Fibroblast of the aortic adventitia (primary cell): ENCODE measurements around the gene EXOC4. TPM values are rescaled to one million over a fixed set of nuclear protein-coding genes. Genes with fewer than 3 reads are reported as not detected.

Experiments used
- DNase-seq: peaks from one replicate; pipeline ENCODE4 v3.0.0-alpha.2; 2010; ENCODE audit warnings: low read depth
- H3K4me3 ChIP-seq: 2 replicates; pipeline ENCODE4 v1.5.1; 2011; ENCODE audit warnings: low read depth, mild to moderate bottlenecking, control low read depth, low read length, moderate library complexity
- total RNA-seq: library from RNA; depleted of rRNA; stranded (reverse); fragments of >200 nt; gene quantifications from 2 replicates; pipeline ENCODE4 v1.2.3, GENCODE V29; 2012; ENCODE audit warnings: low replicate concordance
- TF ChIP-seq, protein P1 (sequence below): IDR thresholded peaks from 2 replicates; pipeline ENCODE4 v1.5.1; 2011; ENCODE audit warnings: mild to moderate bottlenecking, low read length, control low read depth, inconsistent platforms; ENCODE audit not compliant: insufficient read depth

Gene EXOC4
- total RNA-seq, 1 donor: 105 TPM

DNA sequence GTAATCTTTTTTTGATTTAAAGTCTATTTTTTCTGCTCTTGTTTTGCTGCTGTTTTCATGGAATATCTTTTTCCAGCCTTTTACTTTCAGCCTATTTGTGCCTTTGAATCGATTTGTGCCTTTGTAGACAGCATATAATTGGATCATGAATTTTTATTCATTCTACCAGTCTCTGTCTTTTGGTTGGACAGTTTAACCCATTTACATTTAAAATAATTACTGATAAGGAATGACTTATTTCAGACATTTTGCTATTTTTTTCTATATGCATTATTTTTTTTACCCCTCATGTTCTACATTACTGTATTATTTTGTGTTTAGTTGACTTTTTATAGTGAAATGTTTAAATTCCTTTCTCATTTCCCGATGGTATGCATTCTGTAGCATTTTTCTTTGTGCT lies 99.6 kb downstream of the EXOC4 start:
- no peak for DNase-seq
- TF ChIP-seq, protein P1, sequence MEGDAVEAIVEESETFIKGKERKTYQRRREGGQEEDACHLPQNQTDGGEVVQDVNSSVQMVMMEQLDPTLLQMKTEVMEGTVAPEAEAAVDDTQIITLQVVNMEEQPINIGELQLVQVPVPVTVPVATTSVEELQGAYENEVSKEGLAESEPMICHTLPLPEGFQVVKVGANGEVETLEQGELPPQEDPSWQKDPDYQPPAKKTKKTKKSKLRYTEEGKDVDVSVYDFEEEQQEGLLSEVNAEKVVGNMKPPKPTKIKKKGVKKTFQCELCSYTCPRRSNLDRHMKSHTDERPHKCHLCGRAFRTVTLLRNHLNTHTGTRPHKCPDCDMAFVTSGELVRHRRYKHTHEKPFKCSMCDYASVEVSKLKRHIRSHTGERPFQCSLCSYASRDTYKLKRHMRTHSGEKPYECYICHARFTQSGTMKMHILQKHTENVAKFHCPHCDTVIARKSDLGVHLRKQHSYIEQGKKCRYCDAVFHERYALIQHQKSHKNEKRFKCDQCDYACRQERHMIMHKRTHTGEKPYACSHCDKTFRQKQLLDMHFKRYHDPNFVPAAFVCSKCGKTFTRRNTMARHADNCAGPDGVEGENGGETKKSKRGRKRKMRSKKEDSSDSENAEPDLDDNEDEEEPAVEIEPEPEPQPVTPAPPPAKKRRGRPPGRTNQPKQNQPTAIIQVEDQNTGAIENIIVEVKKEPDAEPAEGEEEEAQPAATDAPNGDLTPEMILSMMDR: no peak
- no peak overlapping the region for H3K4me3 ChIP-seq

DNA sequence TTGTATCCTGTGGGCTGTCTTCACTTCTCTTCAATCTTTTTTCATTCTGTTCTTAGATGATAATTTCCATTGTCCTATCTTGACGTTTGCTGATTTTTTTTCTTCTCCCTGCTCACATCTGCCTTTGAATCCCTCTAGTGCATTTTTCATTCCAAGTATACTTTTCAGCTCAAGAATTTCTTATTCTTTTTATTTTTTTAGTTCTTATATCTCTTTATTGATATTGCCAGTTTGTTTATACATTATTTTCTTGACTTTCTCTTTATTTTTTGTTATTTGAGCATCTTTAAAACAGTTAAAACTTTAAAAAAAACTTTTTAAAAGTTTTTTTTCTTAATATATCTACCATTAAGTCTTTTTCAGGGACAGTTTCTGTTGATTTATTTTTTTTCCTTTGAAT lies 100.9 kb downstream of the EXOC4 start:
- no peak for DNase-seq
- TF ChIP-seq, protein P1: no peak
- H3K4me3 ChIP-seq: no peak overlapping the region

DNA sequence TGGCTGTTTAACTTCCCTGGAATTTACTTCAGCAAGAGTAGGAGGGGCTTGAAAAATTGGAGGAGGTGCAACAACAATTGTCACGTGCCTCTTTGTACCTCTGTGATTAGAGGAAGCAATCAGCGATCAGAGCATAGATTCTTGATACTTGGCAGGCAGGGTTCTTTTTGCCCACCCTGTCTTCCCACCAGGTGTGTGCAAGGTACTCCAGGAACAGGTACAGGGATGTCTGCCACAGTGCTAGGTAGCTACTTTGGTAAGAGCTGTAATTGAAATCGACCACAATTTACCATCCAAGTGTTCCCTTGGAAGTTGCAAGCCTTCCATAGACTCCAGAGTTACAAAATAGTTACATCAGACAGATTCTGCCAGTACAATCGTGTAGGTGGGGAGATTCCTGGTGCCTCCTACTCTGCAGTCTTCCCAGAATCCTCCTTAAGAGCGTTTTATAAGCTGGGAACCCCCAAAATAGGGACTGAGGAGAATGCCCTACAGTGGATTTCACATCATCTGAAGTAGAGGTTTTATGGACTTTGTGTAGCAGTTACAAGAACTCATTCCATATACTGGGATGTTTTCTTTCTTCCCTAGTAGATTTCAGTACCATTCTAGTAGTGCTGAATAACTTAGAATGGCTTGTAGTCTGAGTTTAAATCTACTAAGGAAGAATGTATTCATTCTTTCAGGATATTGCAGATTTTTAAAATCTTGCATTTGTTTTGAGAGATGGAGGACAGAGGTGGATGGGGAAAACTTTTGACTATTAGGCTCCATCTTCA lies 101.9 kb downstream of the EXOC4 start:
- DNase-seq: peak; percentile 70
- no peak overlapping the region for H3K4me3 ChIP-seq

DNA sequence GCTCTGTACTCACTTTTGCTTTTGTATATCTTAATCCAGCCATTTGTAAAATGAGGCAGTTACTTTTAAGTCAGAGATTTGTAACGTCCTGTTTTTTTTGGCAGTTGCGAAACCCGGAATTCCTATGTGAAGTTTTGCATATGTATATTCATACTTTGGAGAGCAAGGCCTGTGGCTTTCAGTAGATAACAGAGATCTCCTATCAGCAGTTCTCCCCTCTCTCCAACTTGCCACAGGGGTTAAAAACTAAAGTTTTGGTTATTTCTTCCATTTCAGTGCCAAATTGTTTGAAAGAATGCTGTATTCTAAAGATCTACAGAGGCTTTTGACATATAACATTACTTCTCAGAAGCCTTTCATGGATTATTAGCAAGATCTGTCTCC lies 102.4 kb downstream of the EXOC4 start:
- DNase-seq: peak; percentile 93
- TF ChIP-seq, protein P1: no peak
- no peak overlapping the region for H3K4me3 ChIP-seq

More for the DNA sequence above, 101.9 kb downstream of the EXOC4 start:
- TF ChIP-seq, protein P1: no peak

DNA sequence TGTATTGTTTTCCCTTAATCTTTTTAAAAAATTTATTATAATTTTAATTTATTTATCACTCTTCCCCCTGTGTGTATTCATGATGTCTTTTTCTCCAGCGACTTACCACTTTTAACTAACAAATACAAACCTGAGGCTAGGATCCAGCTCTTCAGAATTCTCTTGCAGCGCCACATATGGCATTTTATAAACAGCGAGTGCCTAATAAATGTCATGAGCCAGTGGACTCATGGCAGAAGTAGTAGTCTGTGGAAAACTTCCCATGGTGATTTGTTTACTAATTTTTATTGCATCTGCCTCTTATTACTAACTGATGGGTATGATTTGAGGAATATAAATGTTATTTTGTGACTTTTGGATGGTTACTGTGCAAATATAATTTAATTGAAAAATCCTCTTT lies 102.9 kb downstream of the EXOC4 start:
- DNase-seq: no peak
- TF ChIP-seq, protein P1: no peak
- no peak overlapping the region for H3K4me3 ChIP-seq

DNA sequence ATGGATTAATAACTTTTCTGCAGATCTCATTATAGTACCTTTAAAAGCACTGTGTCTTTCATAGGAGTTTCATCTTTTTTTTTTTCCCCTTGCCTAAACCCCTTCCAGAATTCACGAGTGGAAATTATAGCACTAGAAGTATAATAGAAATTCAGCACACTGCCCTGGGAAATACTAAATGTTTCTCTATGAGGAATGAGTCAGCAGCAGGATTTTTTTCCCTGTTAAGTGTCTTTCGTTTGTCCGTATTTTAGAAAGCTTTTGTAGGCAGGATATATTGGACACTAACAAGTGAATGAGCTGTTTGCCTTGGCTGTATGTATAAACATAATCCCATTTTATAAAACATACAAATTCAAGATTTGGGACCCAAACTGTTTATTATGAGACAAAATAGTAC lies 105.8 kb downstream of the EXOC4 start:
- DNase-seq: peak; percentile 62
- TF ChIP-seq, protein P1: no peak

DNA sequence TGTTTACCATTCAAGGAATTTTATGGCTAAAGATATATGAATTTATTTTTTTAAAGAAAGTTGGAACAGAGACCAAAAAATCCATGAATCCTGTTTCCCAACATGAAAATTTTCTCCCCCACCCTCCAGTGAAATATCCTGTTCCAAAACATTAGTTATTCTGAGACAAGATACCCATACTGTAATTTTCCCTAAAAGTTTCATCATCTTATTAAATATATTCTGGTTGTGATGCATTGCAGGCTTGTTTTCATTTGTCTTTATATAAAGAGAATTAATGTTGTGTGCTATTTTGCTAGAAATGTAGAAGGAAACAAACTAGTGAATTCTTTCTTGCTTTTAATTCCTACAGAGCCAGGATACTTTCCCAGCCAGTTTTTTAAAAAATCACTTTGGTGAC lies 106.6 kb downstream of the EXOC4 start:
- no peak overlapping the region for H3K4me3 ChIP-seq
- TF ChIP-seq, protein P1: no peak
- DNase-seq: peak; percentile 38

More for the DNA sequence above, 105.8 kb downstream of the EXOC4 start:
- H3K4me3 ChIP-seq: no peak overlapping the region
